ENCODE data around the gene NCAPD2.

GRCh38 chr12:6494258-6494743 is 399 bp downstream of the NCAPD2 start:
- no peak for TF ChIP-seq CTCF (IDR thresholded peaks at IDR 0.05)
- no peak for TF ChIP-seq POLR2A (IDR thresholded peaks at IDR 0.05)
- TF ChIP-seq POLR2AphosphoS5 (IDR thresholded peaks at IDR 0.05): no peak
